OCI-LY3 (cell line): ENCODE results near the gene UNC13B.

Source experiments
- EZH2phosphoT487 ChIP-seq: fragments of 200-600 bp; shearing (Covaris generic); IDR thresholded peaks from 2 replicates; pipeline ENCODE4 v1.6.1; 2018; ENCODE audit warnings: antibody characterized with exemption, mixed run types, low read depth
- TF ChIP-seq, protein P1 (sequence below): fragments of 200-600, 300-600 bp; sonication (generic); IDR thresholded peaks from 2 replicates; pipeline ENCODE4 v1.5.1; 2014; ENCODE audit warnings: antibody characterized with exemption, low read length, low read depth

DNA sequence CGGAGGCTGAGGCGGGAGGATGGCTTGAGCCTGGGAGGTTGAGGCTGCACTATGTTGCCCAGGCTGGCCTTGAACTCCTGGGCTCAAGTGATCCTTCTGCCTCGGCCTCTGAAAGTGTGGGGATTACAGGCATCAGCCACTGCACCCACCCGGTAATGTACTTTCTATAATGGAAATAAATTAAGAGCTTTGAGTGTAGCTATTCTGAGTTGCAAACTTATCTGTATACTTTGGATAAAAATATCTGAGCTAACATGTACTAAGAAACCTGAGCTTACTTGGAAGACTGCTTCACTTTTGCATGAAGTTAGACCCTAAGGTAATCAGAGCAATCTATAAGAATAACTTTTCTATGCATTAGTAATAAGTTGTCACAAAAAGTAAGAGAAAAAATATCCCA, 50.0 kb downstream of the UNC13B start:
- TF ChIP-seq, protein P1, sequence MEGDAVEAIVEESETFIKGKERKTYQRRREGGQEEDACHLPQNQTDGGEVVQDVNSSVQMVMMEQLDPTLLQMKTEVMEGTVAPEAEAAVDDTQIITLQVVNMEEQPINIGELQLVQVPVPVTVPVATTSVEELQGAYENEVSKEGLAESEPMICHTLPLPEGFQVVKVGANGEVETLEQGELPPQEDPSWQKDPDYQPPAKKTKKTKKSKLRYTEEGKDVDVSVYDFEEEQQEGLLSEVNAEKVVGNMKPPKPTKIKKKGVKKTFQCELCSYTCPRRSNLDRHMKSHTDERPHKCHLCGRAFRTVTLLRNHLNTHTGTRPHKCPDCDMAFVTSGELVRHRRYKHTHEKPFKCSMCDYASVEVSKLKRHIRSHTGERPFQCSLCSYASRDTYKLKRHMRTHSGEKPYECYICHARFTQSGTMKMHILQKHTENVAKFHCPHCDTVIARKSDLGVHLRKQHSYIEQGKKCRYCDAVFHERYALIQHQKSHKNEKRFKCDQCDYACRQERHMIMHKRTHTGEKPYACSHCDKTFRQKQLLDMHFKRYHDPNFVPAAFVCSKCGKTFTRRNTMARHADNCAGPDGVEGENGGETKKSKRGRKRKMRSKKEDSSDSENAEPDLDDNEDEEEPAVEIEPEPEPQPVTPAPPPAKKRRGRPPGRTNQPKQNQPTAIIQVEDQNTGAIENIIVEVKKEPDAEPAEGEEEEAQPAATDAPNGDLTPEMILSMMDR, result no peak
- no peak for TF ChIP-seq EZH2phosphoT487
